SU-DHL-6 (cell line): ENCODE data around the gene ANGPTL3.

ENCODE experiments used
- H2AFZ ChIP-seq: fragments of 200-600 bp; sonication (generic); 2 replicates; pipeline ENCODE4 v1.6.1; 2014; ENCODE audit warnings: low read depth, mild to moderate bottlenecking, moderate library complexity, mixed read lengths, antibody characterized with exemption, low read length; ENCODE audit not compliant: severe bottlenecking
- H3F3A ChIP-seq: fragments of 200-600 bp; shearing (Covaris generic); 2 replicates; pipeline ENCODE4 v1.6.0; 2016; ENCODE audit warnings: antibody characterized with exemption, mild to moderate bottlenecking; ENCODE audit not compliant: insufficient read depth
- H3K27ac ChIP-seq: fragments of 200-600 bp; sonication (generic); 2 replicates; pipeline ENCODE4 v1.5.1; 2016; ENCODE audit warnings: low read depth, mild to moderate bottlenecking, low read length, moderate library complexity, mixed read lengths
- H3K27me3 ChIP-seq: fragments of 200-600 bp; sonication (generic), shearing (Covaris generic); 2 replicates; pipeline ENCODE4 v1.6.0; 2014; ENCODE audit warnings: mild to moderate bottlenecking, low read length
- H3K36me3 ChIP-seq: fragments of 200-600 bp; sonication (generic); 2 replicates; pipeline ENCODE4 v1.6.1; 2014; ENCODE audit warnings: mild to moderate bottlenecking, low read length, mixed read lengths
- H3K4me2 ChIP-seq: fragments of 300-600, 200-600 bp; shearing (Covaris generic), sonication (generic); 2 replicates; pipeline ENCODE4 v1.6.0; 2014; ENCODE audit warnings: low read length, low read depth, mild to moderate bottlenecking; ENCODE audit not compliant: poor library complexity, severe bottlenecking
- H3K4me3 ChIP-seq: fragments of 200-600 bp; sonication (generic); 2 replicates; pipeline ENCODE4 v1.5.1; 2014; ENCODE audit warnings: antibody characterized with exemption, low read length, mild to moderate bottlenecking, mixed read lengths; ENCODE audit not compliant: insufficient read depth, poor library complexity, severe bottlenecking
- H3K79me2 ChIP-seq: fragments of 200-600 bp; sonication (generic); 2 replicates; pipeline ENCODE4 v1.6.1; 2014; ENCODE audit warnings: mild to moderate bottlenecking, low read length, moderate library complexity; ENCODE audit not compliant: insufficient read depth
- H3K9ac ChIP-seq: fragments of 200-600 bp; sonication (generic); 2 replicates; pipeline ENCODE4 v1.7.0; 2014; ENCODE audit warnings: mild to moderate bottlenecking, low read length
- H3K9me2 ChIP-seq: fragments of 200-600 bp; sonication (generic); replicated peaks from 2 replicates; pipeline ENCODE4 v1.6.1; 2014; ENCODE audit warnings: low read length; ENCODE audit not compliant: insufficient read depth
- H3K9me3 ChIP-seq: fragments of 200-600 bp; sonication (generic); 2 replicates; pipeline ENCODE4 v1.6.1; 2014; ENCODE audit warnings: low read length, mixed read lengths; ENCODE audit not compliant: insufficient read depth
- H4K20me1 ChIP-seq: fragments of 200-600 bp; sonication (generic); 2 replicates; pipeline ENCODE4 v1.6.1; 2014; ENCODE audit warnings: low read depth, mild to moderate bottlenecking, antibody characterized with exemption, low read length, moderate library complexity, mixed read lengths
- CTCF ChIP-seq: fragments of 200-600 bp; sonication (generic); IDR thresholded peaks from one replicate; pipeline ENCODE4 v1.5.1; 2017; ENCODE audit warnings: antibody characterized with exemption, mild to moderate bottlenecking, low read length, moderate library complexity; ENCODE audit not compliant: insufficient read depth, poor library complexity, severe bottlenecking
- EZH2phosphoT487 ChIP-seq: fragments of 200-600 bp; sonication (generic), shearing (Covaris generic); conservative IDR thresholded peaks from 2 replicates; pipeline ENCODE4 v1.6.1; 2018; ENCODE audit warnings: mild to moderate bottlenecking, antibody characterized with exemption, low read length, moderate library complexity, mixed read lengths

Gene ANGPTL3

GRCh38 chr1:62643283-62643682, 46.0 kb downstream of the ANGPTL3 start:
- no peaks in the 10 kb centered on the region for H3K9me3 ChIP-seq
- no peaks in the 10 kb centered on the region for H3K36me3 ChIP-seq
- H3K9ac ChIP-seq, result no peak overlapping the region
- TF ChIP-seq EZH2phosphoT487, result no peak
- TF ChIP-seq CTCF, result no peak
- no peaks in the 10 kb centered on the region for H4K20me1 ChIP-seq
- no peak overlapping the region for H3K27ac ChIP-seq
- H3F3A ChIP-seq, result no peaks in the 10 kb centered on the region
- no peak overlapping the region for H2AFZ ChIP-seq
- H3K4me3 ChIP-seq, result no peak overlapping the region
- H3K27me3 ChIP-seq, result no peaks in the 10 kb centered on the region
- no peak overlapping the region for H3K4me2 ChIP-seq
- no peaks in the 10 kb centered on the region for H3K9me2 ChIP-seq
- no peaks in the 10 kb centered on the region for H3K79me2 ChIP-seq

DNA sequence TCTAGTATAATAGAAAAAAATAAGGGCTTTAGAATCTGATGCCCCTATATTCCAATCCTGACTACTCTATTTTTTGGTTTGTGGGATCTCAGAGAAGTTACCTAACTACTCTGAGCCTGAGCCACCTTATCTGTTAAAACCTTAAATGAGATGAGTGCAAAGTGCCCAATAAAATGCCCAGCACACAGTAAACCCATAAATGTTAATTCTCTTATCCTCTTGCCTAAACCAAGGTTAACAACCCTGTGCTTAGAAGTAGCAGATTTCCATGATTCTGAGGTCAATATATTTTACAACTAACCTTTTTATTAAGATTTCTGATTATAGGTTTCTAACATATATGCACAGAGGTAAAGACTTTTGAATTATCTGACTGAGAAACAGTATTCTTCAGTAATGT, 55.1 kb downstream of the ANGPTL3 start:
- H4K20me1 ChIP-seq, result no peaks in the 10 kb centered on the region
- H3K4me2 ChIP-seq, result no peak overlapping the region
- H3K79me2 ChIP-seq, result no peaks in the 10 kb centered on the region
- TF ChIP-seq CTCF (no peak), EZH2phosphoT487 (no peak)
- H3K9me3 ChIP-seq, result no peaks in the 10 kb centered on the region
- H3K9ac ChIP-seq, result no peak overlapping the region
- no peaks in the 10 kb centered on the region for H3K36me3 ChIP-seq
- H3K27ac ChIP-seq, result no peak overlapping the region
- no peaks in the 10 kb centered on the region for H3K27me3 ChIP-seq
- H3K4me3 ChIP-seq, result no peak overlapping the region
- no peaks in the 10 kb centered on the region for H3F3A ChIP-seq
- no peaks in the 10 kb centered on the region for H3K9me2 ChIP-seq
- no peak overlapping the region for H2AFZ ChIP-seq

GRCh38 chr1:62654744-62655143, 57.4 kb downstream of the ANGPTL3 start:
- H3K27me3 ChIP-seq, result no peaks in the 10 kb centered on the region
- no peaks in the 10 kb centered on the region for H3K9me3 ChIP-seq
- no peak overlapping the region for H3K4me3 ChIP-seq
- H3K36me3 ChIP-seq, result no peaks in the 10 kb centered on the region
- no peak overlapping the region for H3K9ac ChIP-seq
- H2AFZ ChIP-seq, result no peak overlapping the region
- TF ChIP-seq EZH2phosphoT487 (no peak), CTCF (no peak)
- H3F3A ChIP-seq, result no peaks in the 10 kb centered on the region
- no peaks in the 10 kb centered on the region for H4K20me1 ChIP-seq
- no peaks in the 10 kb centered on the region for H3K79me2 ChIP-seq
- no peak overlapping the region for H3K4me2 ChIP-seq
- H3K9me2 ChIP-seq, result no peaks in the 10 kb centered on the region
- H3K27ac ChIP-seq, result no peak overlapping the region
